Breast epithelium (tissue), 3 donors: ENCODE data around the gene WDR37.

Experiments
- CTCF ChIP-seq, 3 donors: fragments of 450-650 bp; IDR thresholded peaks; one replicate each; pipeline ENCODE4 v1.5.1; 2016 to 2017; ENCODE audit warnings: antibody characterized with exemption in 3 of 3, mild to moderate bottlenecking in 3 of 3, moderate library complexity in 3 of 3
- POLR2AphosphoS5 ChIP-seq, 3 donors: sonication (generic); formaldehyde crosslinking; IDR thresholded peaks; one replicate each; pipeline ENCODE4 v1.6.1; 2017; ENCODE audit warnings: antibody characterized with exemption in 3 of 3

- TF ChIP-seq CTCF (IDR thresholded peaks at IDR 0.05) (no peak), POLR2AphosphoS5 (IDR thresholded peaks at IDR 0.05) (no peak)
Measured at GRCh38 chr10:1084011-1084950, 28.1 kb downstream of the WDR37 start.
